ENCODE data around the gene PHF14.

The PHF14 gene

DNA sequence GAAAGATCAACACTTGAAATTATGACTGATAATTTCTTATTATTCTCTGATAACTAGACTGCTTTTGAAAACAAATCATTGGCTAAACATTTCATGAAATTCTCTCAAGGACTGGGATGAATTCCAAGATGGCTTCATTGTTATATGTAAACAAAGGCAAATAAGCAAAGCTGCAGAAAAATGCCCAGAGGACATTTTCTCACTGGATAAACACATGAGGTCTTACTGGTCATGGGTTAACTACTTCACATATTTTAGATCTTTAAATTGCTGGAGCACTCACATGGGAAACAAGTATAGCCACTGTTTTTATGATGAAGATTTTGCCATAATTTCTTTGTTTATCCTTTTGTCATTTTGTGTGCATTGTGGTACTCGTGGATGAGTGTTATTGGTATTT lies 239.1 kb downstream of the PHF14 start:
- no peak for DNase-seq

DNA sequence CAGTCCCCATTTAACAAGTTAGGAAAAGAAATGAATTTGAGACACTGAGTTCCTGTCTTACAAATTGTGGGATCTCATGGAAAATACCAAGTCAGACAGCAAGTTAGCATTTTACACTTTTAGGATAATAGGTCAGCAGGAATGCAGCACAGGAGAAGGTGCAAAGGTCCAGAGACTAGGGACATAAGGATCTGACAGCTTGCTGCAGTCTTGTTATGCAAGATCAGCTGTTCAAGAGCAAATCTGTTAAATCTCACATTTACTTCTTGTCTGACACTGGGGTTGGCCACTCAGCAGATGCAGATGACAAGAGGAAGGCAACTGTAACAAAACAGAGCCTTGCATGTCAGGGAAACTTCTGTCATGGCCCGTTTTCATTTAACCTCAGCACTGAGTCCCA lies 239.6 kb downstream of the PHF14 start:
- no peak for DNase-seq

DNA sequence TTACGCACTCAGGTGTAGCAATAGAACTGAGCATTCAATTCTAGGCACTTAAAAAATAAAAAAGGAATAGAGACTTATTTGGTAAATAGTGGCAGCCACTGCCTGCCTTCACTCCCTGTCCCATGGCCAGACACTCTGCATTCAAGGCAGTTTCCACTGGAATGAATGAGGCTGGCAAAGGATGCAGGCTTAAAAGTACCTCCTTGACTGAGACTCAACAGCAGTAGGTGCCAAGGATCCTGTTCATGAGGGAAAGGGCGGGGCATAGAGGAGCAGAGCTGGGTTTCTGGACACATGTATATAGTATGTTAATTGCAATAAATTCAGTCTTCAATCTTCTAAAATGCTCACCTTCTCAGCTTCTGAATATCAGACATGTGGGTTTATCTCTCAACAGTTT lies 242.6 kb downstream of the PHF14 start:
- no peak for DNase-seq

DNA sequence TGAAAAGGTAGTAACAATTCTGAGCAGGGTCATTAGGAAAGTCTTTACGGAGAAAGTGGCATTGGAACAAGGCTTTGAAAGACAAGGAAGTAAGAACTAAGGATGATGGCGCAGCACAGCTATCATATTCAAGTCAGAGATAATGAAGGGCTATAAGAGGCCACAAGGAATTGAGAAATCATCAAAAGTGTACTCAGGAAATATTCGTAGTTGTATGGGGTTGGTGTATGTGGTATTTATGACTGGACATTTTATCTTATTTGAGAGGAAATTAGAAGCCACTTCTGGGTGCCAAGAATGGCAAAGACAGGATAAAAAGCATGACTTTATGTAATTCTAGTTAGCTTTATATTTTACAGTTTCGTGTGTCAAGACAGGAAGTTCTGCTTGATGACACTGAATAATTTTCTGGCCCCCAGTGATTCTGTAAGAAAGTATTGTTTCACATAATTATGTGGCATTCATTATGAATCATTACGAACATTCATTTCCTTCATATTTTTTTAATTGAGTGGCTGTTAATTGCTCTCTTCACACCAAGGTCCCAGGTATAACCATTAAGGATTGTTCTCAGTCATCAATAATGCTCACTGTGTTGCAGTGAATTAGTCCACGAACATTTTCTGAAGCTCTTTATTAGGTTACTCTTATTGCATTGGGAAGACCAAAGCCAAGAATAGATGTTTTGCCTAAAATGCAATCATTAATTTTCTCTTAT lies 244.3 kb downstream of the PHF14 start:
- DNase-seq, result no peak

Measured in CD4-positive, alpha-beta T cell treated with Interferon gamma for 1 hour (primary cell).